NCI-H345 (cell line): ENCODE results near the gene POPDC3.
A peak's percentile ranks its signal among the peaks of the same experiment; 100 is the strongest.
"Not testable (repeated sequence)": the region's sequence is repeated elsewhere in the genome, so short reads cannot be mapped to it uniquely, and the experiment has no call there.

Experiments used
- DNase-seq: peaks from one replicate; lab custom pipeline; 2025; lab: John Stamatoyannopoulos, UW

Gene POPDC3

GRCh38 chr6:105194591-105194990, 14.8 kb upstream of the POPDC3 start:
- no peak for DNase-seq

- DNase-seq: no peak
Observed at GRCh38 chr6:105194106-105194505, 14.3 kb upstream of the POPDC3 start.

- no peak for DNase-seq
Observed at GRCh38 chr6:105193647-105194046, 13.8 kb upstream of the POPDC3 start.

GRCh38 chr6:105192707-105193465, 13.1 kb upstream of the POPDC3 start:
- no peak for DNase-seq

- DNase-seq: no peak
Observed at GRCh38 chr6:105191351-105191750, 11.5 kb upstream of the POPDC3 start.

- DNase-seq: no peak
Observed at GRCh38 chr6:105189026-105189820, 9.4 kb upstream of the POPDC3 start.

- DNase-seq: no peak
Observed at GRCh38 chr6:105188251-105188650, 8.4 kb upstream of the POPDC3 start.

- no peak for DNase-seq
Observed at GRCh38 chr6:105186576-105186975, 6.8 kb upstream of the POPDC3 start.

GRCh38 chr6:105184921-105185320, 5.1 kb upstream of the POPDC3 start:
- no peak for DNase-seq

GRCh38 chr6:105181981-105182515, 2.2 kb upstream of the POPDC3 start:
- DNase-seq: no peak

GRCh38 chr6:105178636-105179035, 1.2 kb downstream of the POPDC3 start:
- DNase-seq: no peak

- no peak for DNase-seq
Observed at GRCh38 chr6:105178110-105178509, 1.7 kb downstream of the POPDC3 start.

- no peak for DNase-seq
Observed at GRCh38 chr6:105177556-105177955, 2.3 kb downstream of the POPDC3 start.

GRCh38 chr6:105174512-105174911, 5.3 kb downstream of the POPDC3 start:
- DNase-seq: no peak

- not testable (repeated sequence) for DNase-seq
Observed at GRCh38 chr6:105172515-105172914, 7.3 kb downstream of the POPDC3 start.

GRCh38 chr6:105170059-105170458, 9.8 kb downstream of the POPDC3 start:
- DNase-seq: no peak

GRCh38 chr6:105167914-105168313, 11.9 kb downstream of the POPDC3 start:
- DNase-seq: no peak

GRCh38 chr6:105164418-105164817, 15.4 kb downstream of the POPDC3 start:
- peak; percentile 18 for DNase-seq

GRCh38 chr6:105163183-105163582, 16.6 kb downstream of the POPDC3 start:
- DNase-seq: no peak

- no peak for DNase-seq
Observed at GRCh38 chr6:105162377-105162776, 17.4 kb downstream of the POPDC3 start.

- no peak for DNase-seq
Observed at GRCh38 chr6:105161421-105161820, 18.4 kb downstream of the POPDC3 start.

- DNase-seq: no peak
Observed at GRCh38 chr6:105153676-105154075, 26.1 kb downstream of the POPDC3 start.

- DNase-seq: no peak
Observed at GRCh38 chr6:105152880-105153279, 26.9 kb downstream of the POPDC3 start.
